NCI-H345 treated with DMSO at 0.1 percent for 48 hours (cell line): Measurements from ENCODE around the gene GLRX.
"Not testable (repeated sequence)": the region's sequence is repeated elsewhere in the genome, so short reads cannot be mapped to it uniquely, and the experiment has no call there.

Source experiments
- DNase-seq: peaks from one replicate; lab custom pipeline; 2025; ENCODE audit not compliant: unreplicated experiment; lab: John Stamatoyannopoulos, UW

The GLRX gene, protein sequence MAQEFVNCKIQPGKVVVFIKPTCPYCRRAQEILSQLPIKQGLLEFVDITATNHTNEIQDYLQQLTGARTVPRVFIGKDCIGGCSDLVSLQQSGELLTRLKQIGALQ

DNA sequence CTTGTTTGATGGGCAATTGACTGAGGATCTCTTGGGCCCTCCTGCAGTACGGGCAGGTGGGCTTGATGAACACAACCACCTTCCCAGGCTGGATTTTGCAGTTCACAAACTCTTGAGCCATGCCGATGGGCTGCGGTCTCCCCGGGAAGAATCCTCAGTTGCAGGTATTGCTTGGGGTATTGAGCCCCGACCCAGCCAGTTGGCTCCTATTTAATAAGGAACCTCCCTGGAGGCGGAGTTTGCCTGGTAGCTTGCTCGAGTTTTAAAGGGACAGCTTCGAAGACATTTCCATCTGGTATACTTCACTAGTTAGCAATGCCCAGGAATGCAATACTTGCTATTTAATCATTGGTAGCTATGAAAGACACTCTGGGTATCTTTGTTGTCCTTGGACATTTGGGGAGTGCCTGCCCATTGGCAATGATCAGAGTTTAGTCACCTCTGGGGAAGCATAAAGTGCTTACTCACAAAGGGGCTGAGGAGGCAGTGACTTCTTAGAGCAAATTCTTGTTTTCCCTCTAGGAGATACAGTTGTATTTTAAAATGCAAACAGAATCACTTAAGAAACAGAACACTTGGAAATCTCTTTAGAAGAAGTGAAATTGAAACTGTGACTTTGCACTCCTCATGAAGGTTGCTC is at the start of gene GLRX:
GLRX (minus strand) TSS at position 185 of the 640 bp plus-strand sequence; CDS start at position 121, 64 bp downstream.
- DNase-seq, result peak; percentile 35

GRCh38 chr5:95871146-95871806 is 48.8 kb upstream of the GLRX start:
- DNase-seq, result no peak

DNA sequence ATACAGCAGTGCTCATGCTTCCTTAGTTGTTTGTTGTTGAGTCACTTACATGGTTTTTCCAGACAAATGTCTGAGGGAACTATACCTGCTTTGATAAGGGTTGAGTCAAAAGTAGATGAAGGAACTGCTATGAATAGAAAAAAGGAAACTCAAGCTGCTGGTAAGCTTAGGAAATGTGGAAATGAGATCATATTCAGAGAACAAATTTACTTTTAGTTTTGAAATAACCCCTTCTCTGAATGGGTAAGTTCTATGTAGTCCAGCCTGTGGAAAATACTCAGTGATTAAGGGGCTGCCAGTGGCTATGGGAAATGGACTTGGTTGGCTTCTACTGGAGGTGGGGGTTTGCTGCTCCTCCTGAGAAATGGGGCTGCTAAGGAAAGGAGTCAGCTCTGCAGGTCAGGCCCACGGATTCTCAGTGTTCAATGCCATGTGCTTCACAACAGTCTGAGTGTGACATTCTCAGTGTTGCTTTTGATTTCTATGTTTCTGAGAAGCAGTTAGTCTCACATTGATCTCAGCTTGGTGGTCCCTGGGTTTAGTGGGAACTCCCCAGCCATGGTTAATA is 47.7 kb upstream of the GLRX start:
- no peak for DNase-seq

DNA sequence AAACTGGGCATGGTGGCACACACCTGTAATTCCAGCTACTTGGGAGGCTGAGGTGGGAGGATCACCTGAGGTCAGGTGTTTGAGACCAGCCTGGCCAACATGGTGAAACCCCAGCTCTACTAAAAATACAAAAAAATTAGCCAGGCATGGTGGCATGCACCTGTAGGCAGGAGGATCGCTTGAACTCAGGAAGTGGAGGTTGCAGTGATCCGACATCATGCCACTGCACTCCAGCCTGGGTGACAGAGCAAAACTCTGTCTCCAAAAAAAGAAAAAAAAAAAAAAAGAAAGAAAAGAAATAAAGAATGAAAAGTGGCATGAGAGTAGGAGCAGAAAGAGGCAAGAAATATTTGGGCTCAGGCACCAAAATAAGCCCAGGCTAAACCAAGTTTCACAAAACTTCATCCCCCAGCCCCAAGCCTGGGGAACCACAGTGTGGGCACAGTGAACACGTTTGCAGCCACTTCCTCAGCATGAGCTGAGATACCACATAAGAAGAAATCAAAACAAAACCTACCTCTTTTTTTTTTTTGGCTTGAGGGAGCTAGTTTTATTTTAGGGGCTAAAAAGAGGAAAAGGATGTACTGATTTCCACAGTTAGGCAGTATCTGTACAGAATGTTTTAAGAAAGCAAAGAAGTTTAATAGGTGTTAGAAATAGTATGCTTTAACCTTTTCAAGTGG is 46.8 kb upstream of the GLRX start:
- not testable (repeated sequence) for DNase-seq

DNA sequence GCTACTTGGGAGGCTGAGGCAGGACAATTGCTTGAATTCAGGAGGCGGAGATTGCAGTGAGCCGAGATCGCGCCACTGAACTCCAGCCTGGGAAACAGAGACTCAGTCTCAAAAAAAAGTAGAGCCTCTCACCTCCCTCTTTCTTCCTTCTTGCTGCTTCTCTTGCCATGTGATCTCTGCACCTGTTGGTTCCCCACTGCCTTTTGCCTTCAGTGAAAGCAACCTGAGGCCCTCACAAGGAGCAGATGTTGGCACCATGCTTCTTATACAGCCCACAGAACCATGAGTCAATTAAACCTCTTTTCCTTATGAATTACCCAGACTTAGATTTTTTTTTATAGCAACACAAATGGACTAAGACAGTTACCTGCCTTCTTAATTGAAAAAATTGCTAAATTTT is 45.6 kb upstream of the GLRX start:
- DNase-seq, result no peak

- DNase-seq, result no peak
Measured at GRCh38 chr5:95866435-95867040, 44.0 kb upstream of the GLRX start.

- DNase-seq, result no peak
Measured at GRCh38 chr5:95864944-95865504, 42.5 kb upstream of the GLRX start.

GRCh38 chr5:95864456-95864855 is 41.9 kb upstream of the GLRX start:
- DNase-seq, result no peak

DNA sequence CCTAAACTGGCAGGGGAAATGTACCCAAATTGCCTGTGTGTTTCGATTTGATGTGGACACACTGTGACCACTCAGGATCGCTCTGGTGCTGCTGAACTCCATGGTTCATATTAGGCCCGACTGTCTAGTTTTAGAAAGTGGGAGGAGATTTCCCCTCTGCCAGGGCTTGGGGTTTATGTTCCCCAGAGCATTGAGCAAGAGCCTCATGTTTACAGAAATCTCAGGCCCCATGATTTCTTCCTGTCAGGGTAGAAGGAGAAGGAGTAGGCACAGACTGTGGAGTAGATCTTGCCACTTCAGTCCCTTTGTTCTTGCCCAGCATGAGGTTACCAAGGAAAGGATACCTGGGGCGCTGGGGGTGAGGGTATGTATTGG is 40.8 kb upstream of the GLRX start:
- no peak for DNase-seq

- no peak for DNase-seq
Measured at GRCh38 chr5:95862671-95863382, 40.3 kb upstream of the GLRX start.

DNA sequence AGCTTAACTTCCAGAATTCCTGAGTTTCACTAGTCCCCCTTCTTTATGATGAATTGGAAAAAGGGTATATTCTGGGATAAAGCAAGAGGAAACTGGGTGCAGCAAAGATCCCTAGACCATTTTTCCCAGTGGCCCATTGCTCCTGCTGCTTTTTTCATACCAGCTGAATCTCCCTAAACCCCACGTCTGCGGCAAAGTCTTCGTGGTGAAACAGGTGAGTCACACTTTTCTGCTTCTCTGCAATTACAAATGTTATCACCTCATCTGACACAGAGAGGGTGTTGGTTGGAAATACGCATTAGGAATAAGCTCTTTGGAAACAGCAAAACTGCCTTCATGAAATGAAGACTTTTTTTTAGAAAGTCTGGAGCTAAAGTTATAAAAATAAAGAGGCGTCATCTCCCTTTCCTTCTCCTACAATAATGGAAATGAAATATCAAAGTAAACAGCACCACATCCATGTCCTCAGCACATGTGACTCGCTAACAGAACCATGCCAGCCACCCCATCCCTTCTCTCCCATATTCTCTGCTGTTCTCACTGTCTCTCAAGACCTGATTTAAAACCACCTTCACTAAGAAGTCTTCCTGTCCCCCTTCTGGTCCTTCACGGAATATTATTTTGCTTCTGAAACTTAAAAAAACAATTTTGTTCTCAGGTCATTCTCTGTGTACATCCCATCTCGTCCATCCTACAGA is 39.5 kb upstream of the GLRX start:
- DNase-seq, result no peak

- no peak for DNase-seq
Measured at GRCh38 chr5:95861221-95861863, 38.8 kb upstream of the GLRX start.

- no peak for DNase-seq
Measured at GRCh38 chr5:95859661-95860060, 37.1 kb upstream of the GLRX start.

GRCh38 chr5:95858661-95859595 is 36.4 kb upstream of the GLRX start:
- DNase-seq, result peak; percentile 64

GRCh38 chr5:95858023-95858461 is 35.5 kb upstream of the GLRX start:
- peak; percentile 27 for DNase-seq

DNA sequence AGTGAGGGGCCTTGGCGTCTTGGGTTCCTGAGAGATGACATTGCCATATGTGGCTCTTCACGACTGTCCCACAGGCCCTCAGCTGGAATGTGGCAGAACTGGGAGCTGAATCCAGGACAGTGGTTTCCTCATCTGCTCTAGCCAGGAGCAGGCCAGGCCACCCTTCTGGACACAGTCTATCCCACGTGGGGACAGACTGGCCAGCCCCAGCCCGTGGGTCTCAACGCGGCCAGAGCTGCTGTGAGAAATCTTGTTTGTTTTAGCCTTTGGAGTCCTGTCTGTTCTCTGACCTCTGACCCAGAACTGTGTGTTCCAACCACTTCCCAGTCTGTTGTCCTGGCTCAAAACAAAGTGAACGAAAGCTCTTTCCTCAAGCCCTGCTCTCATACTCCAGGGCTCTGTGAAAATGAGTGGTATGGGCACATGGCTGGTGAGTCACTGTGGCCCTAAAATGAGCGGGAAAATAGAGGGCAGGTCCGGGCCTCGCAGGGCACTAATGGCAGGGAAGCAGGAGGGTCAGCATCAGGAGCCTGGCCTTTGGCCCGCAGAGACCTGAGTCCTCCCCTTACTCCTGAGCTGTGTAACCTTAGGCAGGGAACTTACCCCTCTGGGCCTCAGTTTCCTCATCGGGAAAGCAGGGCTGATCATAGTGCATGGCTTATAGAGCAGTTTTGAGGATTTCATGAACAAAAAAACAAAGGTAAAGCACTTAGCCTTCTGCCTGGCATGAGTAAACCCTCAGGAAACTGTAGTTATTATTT is 34.8 kb upstream of the GLRX start:
- no peak for DNase-seq

DNA sequence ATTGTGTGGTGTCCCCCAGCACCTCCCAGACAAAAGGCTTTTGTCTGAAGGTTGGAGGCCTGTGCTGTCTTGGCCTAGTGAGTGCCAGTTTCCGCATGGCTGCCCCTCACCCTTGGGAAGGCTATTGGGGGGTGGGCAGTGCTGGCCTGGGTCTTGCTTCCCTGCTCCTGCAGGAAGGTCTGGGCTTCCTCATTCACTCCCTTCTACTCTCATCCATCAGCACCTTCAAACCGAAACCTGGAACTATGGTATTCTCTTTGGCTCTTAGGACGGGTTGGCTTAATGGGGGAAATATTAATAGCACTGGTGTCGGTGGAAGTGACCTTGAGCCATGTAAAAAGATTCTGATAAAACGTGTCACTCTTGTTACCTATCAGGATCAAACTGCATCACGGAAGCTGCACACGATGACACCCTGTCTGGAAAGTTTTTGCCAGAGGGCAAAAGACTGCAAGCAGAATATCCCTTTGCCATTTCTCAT is 34.0 kb upstream of the GLRX start:
- no peak for DNase-seq
